Amniotic stem cell (primary cell): ENCODE results near the gene MATR3.
"Not testable (repeated sequence)": the region's sequence is repeated elsewhere in the genome, so short reads cannot be mapped to it uniquely, and the experiment has no call there.

Source experiments
- DNase-seq: peaks from one replicate; lab custom pipeline; 2025; lab: John Stamatoyannopoulos, UW

MATR3 gene

GRCh38 chr5:139297439-139298133 lies 4.0 kb downstream of the MATR3 start:
- no peak for DNase-seq

GRCh38 chr5:139298242-139298641 lies 4.7 kb downstream of the MATR3 start:
- no peak for DNase-seq

GRCh38 chr5:139299486-139299885 lies 5.9 kb downstream of the MATR3 start:
- no peak for DNase-seq

- no peak for DNase-seq
Measured at GRCh38 chr5:139301808-139302499, 8.4 kb downstream of the MATR3 start.

GRCh38 chr5:139304391-139305324 lies 11.1 kb downstream of the MATR3 start:
- DNase-seq = no peak

DNA sequence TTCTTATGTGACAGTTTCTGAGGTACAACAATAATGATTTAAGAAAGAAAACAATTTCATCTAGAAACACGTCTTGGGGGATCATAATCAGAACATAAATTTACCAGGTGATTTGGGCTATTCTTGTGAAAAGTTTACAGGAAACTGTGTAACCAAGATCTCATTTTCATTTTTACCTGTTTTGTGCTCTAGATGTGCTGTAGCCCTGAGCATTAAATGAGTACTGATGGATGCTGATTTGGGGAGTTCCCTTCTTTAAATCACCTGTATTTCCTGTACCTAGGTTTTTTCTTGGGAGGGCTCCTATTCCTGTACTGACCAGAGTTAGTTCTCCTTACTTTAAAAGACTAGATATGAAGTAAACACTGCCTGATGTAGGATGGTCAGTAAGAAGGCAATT lies 12.7 kb downstream of the MATR3 start:
- no peak for DNase-seq

DNA sequence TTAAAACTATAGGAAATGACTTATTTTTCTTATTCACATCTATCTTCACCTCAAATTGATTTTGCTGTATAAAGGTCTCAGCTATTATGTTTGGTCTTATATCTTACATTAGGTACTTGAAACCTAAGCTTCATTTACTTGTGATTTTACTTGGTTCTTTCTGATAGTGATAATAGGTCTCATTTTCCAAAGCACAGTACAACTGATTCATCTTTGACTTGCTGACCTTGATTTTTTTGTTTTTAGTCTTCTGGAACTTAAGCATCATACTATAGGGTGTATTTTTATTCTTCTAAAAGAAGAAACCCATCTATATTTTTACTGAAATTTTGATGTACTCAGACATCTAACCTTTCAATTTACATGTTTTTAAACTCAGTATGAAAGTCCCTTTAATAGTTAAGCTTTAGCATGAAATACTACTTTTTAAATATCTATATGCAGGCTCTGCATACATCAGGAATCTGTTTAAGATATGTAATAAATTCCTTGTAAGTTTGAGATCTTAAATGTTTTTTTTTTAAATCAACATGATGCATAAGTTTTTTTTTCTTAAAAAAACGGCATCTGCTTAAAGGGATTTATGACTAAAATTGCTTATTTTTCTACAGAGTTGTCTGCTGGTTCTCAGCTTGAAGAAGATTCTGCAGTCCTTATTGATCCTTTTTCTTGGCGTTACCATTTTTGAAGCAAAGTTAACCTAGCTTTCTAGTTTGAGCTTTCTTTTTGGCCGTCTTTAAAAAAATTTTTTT lies 13.3 kb downstream of the MATR3 start:
- DNase-seq = no peak

- no peak for DNase-seq
Measured at GRCh38 chr5:139308797-139309196, 15.3 kb downstream of the MATR3 start.

DNA sequence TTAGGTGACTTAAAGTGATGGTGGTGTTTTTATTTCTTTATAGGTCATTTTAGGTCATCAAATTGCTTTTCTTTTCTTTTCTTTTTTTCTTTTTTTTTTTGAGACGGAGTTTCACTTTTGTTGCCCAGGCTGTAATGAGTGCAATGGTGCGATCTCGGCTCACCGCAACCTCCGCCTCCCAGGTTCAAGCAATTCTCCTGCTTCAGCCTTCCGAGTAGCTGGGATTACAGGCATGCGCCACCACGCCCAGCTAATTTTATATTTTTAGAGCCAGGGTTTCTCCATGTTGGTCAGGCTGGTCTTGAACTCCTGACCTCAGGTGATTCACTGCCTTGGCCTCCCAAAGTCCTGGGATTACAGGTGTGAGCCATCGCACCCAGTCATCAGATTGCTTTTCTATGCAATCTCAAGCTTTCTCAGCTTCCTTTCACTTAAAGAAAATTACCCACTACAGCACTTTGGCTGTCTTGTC lies 17.2 kb downstream of the MATR3 start:
- not testable (repeated sequence) for DNase-seq

GRCh38 chr5:139312075-139312474 lies 18.5 kb downstream of the MATR3 start:
- no peak for DNase-seq

DNA sequence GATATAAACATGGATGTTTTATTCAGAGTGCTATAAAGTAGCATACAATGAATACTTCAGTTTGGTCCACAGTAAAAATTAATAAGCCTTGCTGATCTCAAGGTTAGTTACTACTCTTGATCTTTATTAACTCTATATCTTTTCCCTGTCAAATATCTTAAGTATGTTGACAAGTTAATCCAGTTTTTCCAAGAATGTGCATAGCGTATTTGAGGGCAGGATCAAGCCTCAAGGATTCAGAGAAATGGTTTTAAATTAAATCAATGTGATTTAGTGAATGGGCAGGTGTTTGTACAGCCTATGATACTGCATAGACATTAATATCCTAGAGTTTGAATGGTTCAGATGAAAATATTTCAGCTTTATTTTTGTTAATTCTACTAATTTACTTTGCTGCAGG lies 20.7 kb downstream of the MATR3 start:
- no peak for DNase-seq

- DNase-seq = no peak
Measured at GRCh38 chr5:139315056-139315615, 21.6 kb downstream of the MATR3 start.

- no peak for DNase-seq
Measured at GRCh38 chr5:139335811-139336210, 42.3 kb downstream of the MATR3 start.

DNA sequence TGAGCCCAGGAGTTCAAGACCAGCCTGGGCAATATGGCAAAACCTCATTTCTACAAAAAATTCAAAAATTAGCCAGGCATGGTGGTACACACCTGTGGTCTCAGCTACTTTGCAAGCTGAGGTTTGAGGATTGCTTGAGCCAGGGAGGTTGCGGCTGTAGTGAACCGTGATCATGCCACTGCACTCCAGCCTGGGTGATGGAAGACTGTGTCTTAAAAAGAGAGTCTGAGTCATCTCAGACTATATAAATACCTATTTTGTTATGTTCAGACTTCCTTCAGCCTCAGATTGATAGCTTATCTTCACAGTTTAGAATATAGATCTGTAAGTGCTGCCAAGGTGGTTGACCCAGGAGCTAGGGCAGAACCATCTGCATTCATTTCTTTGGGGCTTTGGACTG lies 46.5 kb downstream of the MATR3 start:
- DNase-seq = no peak

DNA sequence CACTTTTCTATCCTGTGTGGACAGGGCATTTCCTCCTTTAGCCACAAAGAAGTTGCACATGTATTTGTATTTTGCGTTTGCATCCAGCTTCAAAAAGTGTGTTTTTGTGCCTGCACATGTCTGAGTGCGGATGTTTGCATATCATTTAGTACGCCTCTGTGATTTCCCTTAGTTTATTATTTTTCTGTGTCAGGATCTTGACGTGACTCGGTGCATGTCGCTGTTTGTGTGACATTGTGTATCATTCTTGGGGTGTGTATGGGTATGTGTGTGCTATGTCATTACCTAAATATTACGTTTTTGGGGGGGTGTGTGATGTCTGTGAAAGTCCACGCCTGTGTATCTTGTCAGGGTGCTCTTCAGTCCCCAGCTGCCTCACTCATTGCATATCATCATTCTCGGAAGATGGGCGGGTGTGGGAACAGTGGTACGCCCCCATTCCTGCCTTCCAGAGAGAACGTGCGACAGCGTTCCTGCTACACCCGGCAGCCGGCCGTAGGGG lies 47.7 kb downstream of the MATR3 start:
- DNase-seq = no peak

DNA sequence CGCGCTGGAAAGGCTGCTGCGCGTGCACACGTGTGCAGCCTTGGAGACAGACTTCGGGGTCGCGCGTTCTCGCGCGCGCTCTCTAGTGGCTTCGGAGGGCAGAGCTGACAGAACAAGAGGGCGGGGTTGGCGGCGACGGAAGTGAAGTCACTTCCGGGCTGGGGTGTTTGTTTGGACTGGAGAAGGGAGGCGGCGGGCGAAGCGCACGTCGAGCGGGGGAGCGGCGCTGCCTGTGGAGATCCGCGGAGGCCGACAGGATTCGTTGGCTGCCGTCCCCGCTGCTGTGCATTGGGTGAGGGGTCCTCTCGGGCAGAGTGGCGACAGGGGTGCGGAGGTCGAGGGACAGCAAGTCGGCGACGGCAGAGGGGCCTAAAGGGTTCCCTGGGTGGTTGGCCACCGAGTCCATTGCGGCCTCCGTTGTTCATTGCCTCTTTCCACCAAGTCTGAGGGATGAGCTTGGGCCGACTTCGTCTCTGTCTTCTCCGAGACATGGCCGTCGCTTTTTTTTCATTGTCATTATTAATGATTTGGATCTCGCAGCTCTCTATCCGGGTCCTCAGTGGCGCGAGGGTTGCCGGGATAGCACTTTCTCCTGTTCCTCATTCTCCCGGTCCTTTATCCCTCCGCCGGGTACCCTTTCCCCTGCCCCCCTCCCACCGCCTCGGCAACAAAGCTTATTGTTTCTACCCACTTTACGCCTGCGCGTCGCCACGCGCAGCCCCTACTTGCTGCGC lies 48.3 kb downstream of the MATR3 start, which contains the start of gene PAIP2:
PAIP2 (plus strand) TSS at position 166 of the 734 bp plus-strand sequence. CDS start 21,931 bp downstream, outside the sequence.
- DNase-seq = peak; percentile 96

DNA sequence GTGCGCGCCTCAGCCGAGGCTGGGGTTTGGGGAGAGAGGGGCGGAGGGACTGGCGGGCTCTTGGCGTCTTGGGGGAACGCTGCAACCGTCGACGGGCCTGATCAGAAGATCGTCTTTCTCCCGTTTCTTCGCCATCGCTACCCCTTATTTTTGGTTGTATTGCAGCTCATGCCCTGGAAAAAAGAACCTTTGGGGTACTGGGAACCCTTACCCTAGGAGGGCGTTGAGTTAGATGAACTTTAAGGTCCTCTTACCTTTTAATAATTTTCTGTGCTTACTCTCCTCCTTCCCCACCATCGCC lies 48.8 kb downstream of the MATR3 start:
- no peak for DNase-seq

GRCh38 chr5:139343476-139343875 lies 49.9 kb downstream of the MATR3 start:
- DNase-seq = no peak

GRCh38 chr5:139344177-139344576 lies 50.6 kb downstream of the MATR3 start:
- DNase-seq = no peak

- not testable (repeated sequence) for DNase-seq
Measured at GRCh38 chr5:139345442-139345841, 51.9 kb downstream of the MATR3 start.

GRCh38 chr5:139347863-139348262 lies 54.3 kb downstream of the MATR3 start:
- DNase-seq = not testable (repeated sequence)
